SU-DHL-6 (cell line): Measurements from ENCODE around the gene CTDSP1.

Experiments used
- H2AFZ ChIP-seq: fragments of 200-600 bp; sonication (generic); 2 replicates; pipeline ENCODE4 v1.6.1; 2014; ENCODE audit warnings: low read depth, mild to moderate bottlenecking, moderate library complexity, mixed read lengths, antibody characterized with exemption, low read length; ENCODE audit not compliant: severe bottlenecking
- H3F3A ChIP-seq: fragments of 200-600 bp; shearing (Covaris generic); 2 replicates; pipeline ENCODE4 v1.6.0; 2016; ENCODE audit warnings: antibody characterized with exemption, mild to moderate bottlenecking; ENCODE audit not compliant: insufficient read depth
- H3K27ac ChIP-seq: fragments of 200-600 bp; sonication (generic); 2 replicates; pipeline ENCODE4 v1.5.1; 2016; ENCODE audit warnings: low read depth, mild to moderate bottlenecking, low read length, moderate library complexity, mixed read lengths
- H3K27me3 ChIP-seq: fragments of 200-600 bp; sonication (generic), shearing (Covaris generic); 2 replicates; pipeline ENCODE4 v1.6.0; 2014; ENCODE audit warnings: mild to moderate bottlenecking, low read length
- H3K36me3 ChIP-seq: fragments of 200-600 bp; sonication (generic); 2 replicates; pipeline ENCODE4 v1.6.1; 2014; ENCODE audit warnings: mild to moderate bottlenecking, low read length, mixed read lengths
- H3K4me2 ChIP-seq: fragments of 300-600, 200-600 bp; shearing (Covaris generic), sonication (generic); 2 replicates; pipeline ENCODE4 v1.6.0; 2014; ENCODE audit warnings: low read length, low read depth, mild to moderate bottlenecking; ENCODE audit not compliant: poor library complexity, severe bottlenecking
- H3K4me3 ChIP-seq: fragments of 200-600 bp; sonication (generic); 2 replicates; pipeline ENCODE4 v1.5.1; 2014; ENCODE audit warnings: antibody characterized with exemption, low read length, mild to moderate bottlenecking, mixed read lengths; ENCODE audit not compliant: insufficient read depth, poor library complexity, severe bottlenecking
- H3K79me2 ChIP-seq: fragments of 200-600 bp; sonication (generic); 2 replicates; pipeline ENCODE4 v1.6.1; 2014; ENCODE audit warnings: mild to moderate bottlenecking, low read length, moderate library complexity; ENCODE audit not compliant: insufficient read depth
- H3K9ac ChIP-seq: fragments of 200-600 bp; sonication (generic); 2 replicates; pipeline ENCODE4 v1.7.0; 2014; ENCODE audit warnings: mild to moderate bottlenecking, low read length
- H3K9me2 ChIP-seq: fragments of 200-600 bp; sonication (generic); replicated peaks from 2 replicates; pipeline ENCODE4 v1.6.1; 2014; ENCODE audit warnings: low read length; ENCODE audit not compliant: insufficient read depth
- H3K9me3 ChIP-seq: fragments of 200-600 bp; sonication (generic); 2 replicates; pipeline ENCODE4 v1.6.1; 2014; ENCODE audit warnings: low read length, mixed read lengths; ENCODE audit not compliant: insufficient read depth
- H4K20me1 ChIP-seq: fragments of 200-600 bp; sonication (generic); 2 replicates; pipeline ENCODE4 v1.6.1; 2014; ENCODE audit warnings: low read depth, mild to moderate bottlenecking, antibody characterized with exemption, low read length, moderate library complexity, mixed read lengths
- EZH2phosphoT487 ChIP-seq: fragments of 200-600 bp; sonication (generic), shearing (Covaris generic); conservative IDR thresholded peaks from 2 replicates; pipeline ENCODE4 v1.6.1; 2018; ENCODE audit warnings: mild to moderate bottlenecking, antibody characterized with exemption, low read length, moderate library complexity, mixed read lengths
- TF ChIP-seq, protein P1 (sequence below): fragments of 200-600 bp; sonication (generic); IDR thresholded peaks from one replicate; pipeline ENCODE4 v1.5.1; 2017; ENCODE audit warnings: antibody characterized with exemption, mild to moderate bottlenecking, low read length, moderate library complexity; ENCODE audit not compliant: insufficient read depth, poor library complexity, severe bottlenecking

CTDSP1 gene

GRCh38 chr2:218357236-218358177 is 42.2 kb upstream of the CTDSP1 start:
- H3K27ac ChIP-seq, result no peak overlapping the region
- H3K9me2 ChIP-seq, result no peaks in the 10 kb centered on the region

GRCh38 chr2:218360453-218360852 is 39.2 kb upstream of the CTDSP1 start:
- no peak overlapping the region for H3K4me3 ChIP-seq
- H4K20me1 ChIP-seq, result no peaks in the 10 kb centered on the region
- H2AFZ ChIP-seq, result no peak overlapping the region
- no peaks in the 10 kb centered on the region for H3K79me2 ChIP-seq
- no peaks in the 10 kb centered on the region for H3F3A ChIP-seq
- H3K4me2 ChIP-seq, result no peak overlapping the region
- TF ChIP-seq, protein P1, sequence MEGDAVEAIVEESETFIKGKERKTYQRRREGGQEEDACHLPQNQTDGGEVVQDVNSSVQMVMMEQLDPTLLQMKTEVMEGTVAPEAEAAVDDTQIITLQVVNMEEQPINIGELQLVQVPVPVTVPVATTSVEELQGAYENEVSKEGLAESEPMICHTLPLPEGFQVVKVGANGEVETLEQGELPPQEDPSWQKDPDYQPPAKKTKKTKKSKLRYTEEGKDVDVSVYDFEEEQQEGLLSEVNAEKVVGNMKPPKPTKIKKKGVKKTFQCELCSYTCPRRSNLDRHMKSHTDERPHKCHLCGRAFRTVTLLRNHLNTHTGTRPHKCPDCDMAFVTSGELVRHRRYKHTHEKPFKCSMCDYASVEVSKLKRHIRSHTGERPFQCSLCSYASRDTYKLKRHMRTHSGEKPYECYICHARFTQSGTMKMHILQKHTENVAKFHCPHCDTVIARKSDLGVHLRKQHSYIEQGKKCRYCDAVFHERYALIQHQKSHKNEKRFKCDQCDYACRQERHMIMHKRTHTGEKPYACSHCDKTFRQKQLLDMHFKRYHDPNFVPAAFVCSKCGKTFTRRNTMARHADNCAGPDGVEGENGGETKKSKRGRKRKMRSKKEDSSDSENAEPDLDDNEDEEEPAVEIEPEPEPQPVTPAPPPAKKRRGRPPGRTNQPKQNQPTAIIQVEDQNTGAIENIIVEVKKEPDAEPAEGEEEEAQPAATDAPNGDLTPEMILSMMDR, result no peak
- TF ChIP-seq EZH2phosphoT487, result no peak
- H3K27ac ChIP-seq, result no peak overlapping the region
- no peaks in the 10 kb centered on the region for H3K9me3 ChIP-seq
- no peaks in the 10 kb centered on the region for H3K9me2 ChIP-seq
- no peaks in the 10 kb centered on the region for H3K36me3 ChIP-seq
- no peak overlapping the region for H3K9ac ChIP-seq
- no peaks in the 10 kb centered on the region for H3K27me3 ChIP-seq

More at GRCh38 chr2:218357236-218358177, 42.2 kb upstream of the CTDSP1 start:
- no peak overlapping the region for H3K4me3 ChIP-seq
- TF ChIP-seq, protein P1, result no peak
- TF ChIP-seq EZH2phosphoT487, result no peak
- no peaks in the 10 kb centered on the region for H3K79me2 ChIP-seq
- no peak overlapping the region for H3K9ac ChIP-seq
- no peak overlapping the region for H2AFZ ChIP-seq
- no peak overlapping the region for H3K4me2 ChIP-seq
- no peaks in the 10 kb centered on the region for H4K20me1 ChIP-seq
- no peaks in the 10 kb centered on the region for H3K9me3 ChIP-seq
- H3K27me3 ChIP-seq, result no peaks in the 10 kb centered on the region
- H3K36me3 ChIP-seq, result no peaks in the 10 kb centered on the region
- no peaks in the 10 kb centered on the region for H3F3A ChIP-seq

DNA sequence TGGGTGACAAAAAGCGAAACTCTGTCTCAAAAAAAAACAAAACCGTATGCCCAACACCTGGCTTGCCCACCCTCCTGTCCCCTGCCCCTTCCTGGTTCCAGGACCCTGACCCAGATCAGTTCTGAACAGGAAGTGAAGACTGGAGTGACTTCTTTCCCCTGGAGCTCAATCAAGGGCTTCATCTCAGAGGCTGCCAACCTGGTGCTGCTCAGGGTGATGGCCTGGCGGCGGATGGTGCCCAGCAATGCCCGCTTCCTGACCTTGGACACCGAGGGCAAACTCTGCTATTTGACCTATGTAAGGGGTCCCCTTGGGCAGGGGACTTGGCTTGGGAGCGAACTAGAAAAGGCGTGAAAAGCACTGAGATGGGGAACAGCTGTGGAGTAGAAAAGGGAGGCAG is 37.1 kb upstream of the CTDSP1 start:
- H3K36me3 ChIP-seq, result no peaks in the 10 kb centered on the region
- no peak for TF ChIP-seq EZH2phosphoT487
- TF ChIP-seq, protein P1, result no peak
- H3K9me3 ChIP-seq, result no peaks in the 10 kb centered on the region
- no peak overlapping the region for H3K4me3 ChIP-seq
- no peak overlapping the region for H3K27ac ChIP-seq
- H2AFZ ChIP-seq, result no peak overlapping the region
- H3K9me2 ChIP-seq, result no peaks in the 10 kb centered on the region
- H3K27me3 ChIP-seq, result no peaks in the 10 kb centered on the region
- H3F3A ChIP-seq, result no peaks in the 10 kb centered on the region
- H4K20me1 ChIP-seq, result no peaks in the 10 kb centered on the region
- no peak overlapping the region for H3K4me2 ChIP-seq
- H3K79me2 ChIP-seq, result no peaks in the 10 kb centered on the region
- no peak overlapping the region for H3K9ac ChIP-seq
